HepG2 (cell line): Measurements from ENCODE around the gene MNAT1. TPM values are rescaled to one million over a fixed set of nuclear protein-coding genes. Genes with fewer than 3 reads are reported as not detected.

Experiments used
- ATAC-seq: fragments of 200-7000 bp; cut with Tn5 transposase; 3 replicates; pipeline ENCODE4 v1.9.1; 2020; ENCODE audit warnings: mild to moderate bottlenecking, moderate library complexity
- BruUV-seq: library from RNA; stranded (reverse); fragments of 400-500 nt; replicated peaks from 2 replicates; lab custom pipeline; 2021; lab: Mats Ljungman, UMichigan
- CTCF ChIA-PET: fragments of 300-600 bp; formaldehyde crosslinking; extraction: SDS; loops from one replicate; lab custom pipeline; 2021; ENCODE audit warnings: low total read pairs, inconsistent platforms, low intra/inter-chr PET ratio; lab: Yijun Ruan, JAX
- POLR2A ChIA-PET: fragments of 350-600 bp; sonication (Branson Sonifier 250); formaldehyde crosslinking; loops from one replicate; lab custom pipeline; 2020; ENCODE audit warnings: antibody characterized with exemption, inconsistent platforms; lab: Yijun Ruan, JAX
- DNase-seq: peaks from one replicate; pipeline ENCODE4 v3.0.0-alpha.2; 2015; ENCODE audit warnings: low spot score
- FAIRE-seq: peaks from 3 replicates; lab custom pipeline; 2011; peaks lifted over from hg19 to GRCh38; lab: Jason Lieb, UNC
- H2AFZ ChIP-seq: one replicate; pipeline ENCODE4 v1.6.1; 2011; ENCODE audit warnings: low read length, inconsistent platforms
- H3K27ac ChIP-seq: fragments of 300-600 bp; 3 replicates; pipeline ENCODE4 v1.8.0; 2011; ENCODE audit warnings: mixed run types, mild to moderate bottlenecking, mixed read lengths, low read length, inconsistent platforms; ENCODE audit not compliant: insufficient read depth; ENCODE audit errors: extremely low read length
- H3K27me3 ChIP-seq, 2 experiments: fragments of 200-600 bp in 1 of 2; 2 replicates in 1 of 2; 3 replicates in 1 of 2; pipeline versions ENCODE4 v1.6.0 to v1.8.0; 2011; ENCODE audit warnings: low read length in 2 of 2, mild to moderate bottlenecking in 2 of 2, moderate library complexity in 2 of 2, inconsistent platforms in 1 of 2; ENCODE audit not compliant: insufficient read depth in 2 of 2, control insufficient read depth in 1 of 2
- H3K36me3 ChIP-seq, 2 experiments: fragments of 200-600 bp in 1 of 2; replicated peaks in 1 of 2; 2 replicates in 1 of 2; 3 replicates in 1 of 2; pipeline versions ENCODE4 v1.5.1 to v1.8.0; 2011; ENCODE audit warnings: low read length in 2 of 2, inconsistent platforms in 1 of 2; ENCODE audit not compliant: insufficient read depth in 2 of 2, control insufficient read depth in 1 of 2
- H3K4me1 ChIP-seq: 2 replicates; pipeline ENCODE4 v1.5.1; 2012; ENCODE audit warnings: low read length, inconsistent platforms; ENCODE audit not compliant: insufficient read depth
- H3K4me2 ChIP-seq: 2 replicates; pipeline ENCODE4 v1.6.0; 2011; ENCODE audit warnings: low read depth, low read length, inconsistent platforms
- H3K4me3 ChIP-seq, 3 experiments: fragments of 200-600 bp in 1 of 3; sonication (generic), shearing (Covaris generic) in 1 of 3; replicated peaks in 1 of 3; 2 replicates each; pipeline ENCODE4 v1.5.1; 2011 to 2016; ENCODE audit warnings: low read length in 3 of 3, inconsistent platforms in 2 of 3, low read depth in 2 of 3, mild to moderate bottlenecking in 2 of 3, control low read depth in 1 of 3, mixed read lengths in 1 of 3; ENCODE audit not compliant: insufficient read depth in 1 of 3
- H3K79me2 ChIP-seq: one replicate; pipeline ENCODE4 v1.6.1; 2011; ENCODE audit warnings: low read length, inconsistent platforms; ENCODE audit not compliant: insufficient read depth
- H3K9ac ChIP-seq: 2 replicates; pipeline ENCODE4 v1.6.0; 2011; ENCODE audit warnings: mild to moderate bottlenecking, low read depth, low read length, inconsistent platforms; ENCODE audit not compliant: insufficient read depth
- H3K9me3 ChIP-seq: 2 replicates; pipeline ENCODE4 v1.5.1; 2012; ENCODE audit warnings: mild to moderate bottlenecking, low read length
- H4K20me1 ChIP-seq: 2 replicates; pipeline ENCODE4 v1.6.0; 2011; ENCODE audit warnings: inconsistent platforms, mild to moderate bottlenecking, low read length, moderate library complexity; ENCODE audit not compliant: insufficient read depth
- IRF2 ChIP-seq: IDR thresholded peaks from 2 replicates; pipeline ENCODE4 v1.6.1; 2018; ENCODE audit warnings: missing genetic modification reagents, missing compliant biosample characterization
- MED13 ChIP-seq: sonication (generic); formaldehyde crosslinking; IDR thresholded peaks from 2 replicates; pipeline ENCODE4 v1.5.0; 2020; ENCODE audit warnings: missing genetic modification reagents
- MYNN ChIP-seq: sonication (generic); formaldehyde crosslinking; IDR thresholded peaks from 2 replicates; pipeline ENCODE4 v1.4.0; 2020; ENCODE audit warnings: mild to moderate bottlenecking, low read depth, missing genetic modification reagents
- NFYB ChIP-seq: sonication (generic); formaldehyde crosslinking; IDR thresholded peaks from 2 replicates; pipeline ENCODE4 v1.4.0; 2020; ENCODE audit warnings: missing genetic modification reagents
- NR2F6 ChIP-seq, 2 experiments: IDR thresholded peaks; 2 replicates each; pipeline ENCODE4 v1.6.1; 2016; ENCODE audit warnings: antibody characterized with exemption in 1 of 2, mild to moderate bottlenecking in 1 of 2
- ZNF780A ChIP-seq: sonication (generic); formaldehyde crosslinking; IDR thresholded peaks from 2 replicates; pipeline ENCODE4 v1.8.0; 2022; ENCODE audit warnings: mild to moderate bottlenecking, missing genetic modification reagents, moderate library complexity
- WGBS: methylation state at CpG from one replicate; pipeline ENCODE4 v1.1.6; 2017; ENCODE audit warnings: low lambda C conversion rate; 5-methylcytosine and 5-hydroxymethylcytosine counted together
- in situ Hi-C: cut with HindIII; loops from 2 replicates; pipeline ENCODE4 v1.10.0; 2017; ENCODE audit warnings: low pct_unique_long_range_greater_than_20kb; ENCODE audit not compliant: extremely low pct_ligation_motif_present
- intact Hi-C: fragments of 100-400 bp; cut with micrococcal nuclease; formaldehyde crosslinking; loops from one replicate; pipeline ENCODE4 v1.10.0; 2022; ENCODE audit not compliant: unreplicated experiment
- polyA plus RNA-seq, 8 experiments: library from polyadenylated mRNA; depleted of rRNA in 3 of 8; stranded (reverse) in 7 of 8; unstranded in 1 of 8; fragments of >200 nt; fragmentation: Illumina TruSeq in 4 of 8; extraction: Trizol in 4 of 8; gene quantifications; 2 replicates each; pipeline versions ENCODE4 v1.2.1 to v1.2.3, GENCODE V29; 2011 to 2016; ENCODE audit warnings: low read depth in 4 of 8, missing spikeins in 1 of 8, mixed read lengths in 1 of 8; ENCODE audit not compliant: insufficient read depth in 1 of 8
- total RNA-seq, 5 experiments: library from RNA; depleted of rRNA; stranded (reverse); fragments of >200 nt; fragmentation: Illumina TruSeq; extraction: Trizol; gene quantifications; 2 replicates each; pipeline ENCODE4 v1.2.3, GENCODE V29; 2016; ENCODE audit warnings: low read depth in 1 of 5
- TF ChIP-seq, protein P1 (sequence below): sonication (generic); formaldehyde crosslinking; IDR thresholded peaks from 2 replicates; pipeline ENCODE4 v1.4.0; 2020; ENCODE audit warnings: missing genetic modification reagents, borderline replicate concordance
- TF ChIP-seq, protein P2 (sequence below): sonication (generic); formaldehyde crosslinking; IDR thresholded peaks from 2 replicates; pipeline ENCODE4 v1.5.0; 2020; ENCODE audit warnings: mild to moderate bottlenecking, missing genetic modification reagents
- TF ChIP-seq, protein P3 (sequence below): sonication (generic); formaldehyde crosslinking; IDR thresholded peaks from 2 replicates; pipeline ENCODE4 v1.4.0; 2020; ENCODE audit warnings: missing genetic modification reagents
- TF ChIP-seq, protein P4 (sequence below): sonication (generic); formaldehyde crosslinking; IDR thresholded peaks from 2 replicates; pipeline ENCODE4 v1.8.1; 2023; ENCODE audit warnings: mild to moderate bottlenecking, missing genetic modification reagents, borderline replicate concordance
- TF ChIP-seq, protein P5 (sequence below): sonication (generic); formaldehyde crosslinking; IDR thresholded peaks from 2 replicates; pipeline ENCODE4 v1.4.0; 2020; ENCODE audit warnings: missing genetic modification reagents

Gene MNAT1
- total and polyA plus RNA-seq, 2 of the 13 experiments (the other 11 are each of a cell fraction or from before 2014, with no cell fraction given), result 49.2 to 94.8 TPM

DNA sequence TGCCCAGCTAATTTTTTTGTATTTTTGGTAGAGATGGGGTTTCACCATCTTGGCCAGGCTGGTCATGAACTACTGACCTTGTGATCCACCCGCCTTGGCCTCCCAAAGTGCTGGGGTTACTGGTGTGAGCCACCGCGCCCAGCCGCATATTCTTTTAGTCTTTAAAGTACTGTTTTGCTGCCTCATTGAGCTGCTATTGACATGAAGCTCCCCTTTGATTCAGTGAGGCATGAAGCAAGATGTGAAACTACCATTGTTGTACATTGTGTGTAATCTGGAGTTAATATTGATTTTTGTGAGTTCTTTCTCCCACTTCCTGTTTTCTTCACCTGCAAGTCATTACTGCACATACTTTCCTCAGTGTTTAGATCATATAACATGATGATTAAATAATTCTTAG, 80.8 kb downstream of the MNAT1 start:
- BruUV-seq, result no TSS peak
- FAIRE-seq (no peak), ATAC-seq (peak; percentile 90), DNase-seq (peak; percentile 89)
- no peaks in the 10 kb centered on the region for H3K9me3 ChIP-seq
- no peak overlapping the region for H2AFZ ChIP-seq
- no peak overlapping the region for H3K4me3 ChIP-seq
- ChIA-PET CTCF (no interaction called here), POLR2A (interaction anchor here (1.0 kb wide), 1 partner anchor 566 kb away, joined by 3 read pairs; the partner anchor contains the start of gene PPM1A)
- intact Hi-C loops, result loop anchor here (1.0 to 5.0 kb wide), 2 partner anchors 94 to 168 kb away; partner anchors contain the start of gene SIX1
- peak overlapping the region; percentile 23; the same call in 1 of the 2 replicates for H3K4me2 ChIP-seq
- no peaks in the 10 kb centered on the region for H3K27me3 ChIP-seq
- no peaks in the 10 kb centered on the region for H3K79me2 ChIP-seq
- no peaks in the 10 kb centered on the region for H4K20me1 ChIP-seq
- 64% methylated on average over 4 of the region's 4 CpGs for whole genome bisulfite sequencing
- in situ Hi-C loops, result no loop called here
- peaks cover 49% of the 10 kb centered on the region for H3K4me1 ChIP-seq
- H3K9ac ChIP-seq, result no peak overlapping the region
- peak overlapping the region; percentile 59 for H3K27ac ChIP-seq
- peaks cover 4 to 9% of the 10 kb centered on the region in 2 experiments for H3K36me3 ChIP-seq
- TF ChIP-seq MED13 (CRISPR knock-in tag) (no peak), IRF2 (no peak; the same call in 1 of the 2 replicates), NR2F6 (IDR thresholded peaks at IDR 0.05) (peak; percentile 57; the same call in 1 of the 2 replicates), NR2F6 (CRISPR knock-in tag; IDR thresholded peaks at IDR 0.05) (peak; percentile 84), ZNF780A (CRISPR knock-in tag) (no peak), MYNN (no peak), NFYB (CRISPR knock-in tag) (0 out of 2 replicates have a peak, but pooled peaks have one; percentile 11)
- TF ChIP-seq, protein P1, sequence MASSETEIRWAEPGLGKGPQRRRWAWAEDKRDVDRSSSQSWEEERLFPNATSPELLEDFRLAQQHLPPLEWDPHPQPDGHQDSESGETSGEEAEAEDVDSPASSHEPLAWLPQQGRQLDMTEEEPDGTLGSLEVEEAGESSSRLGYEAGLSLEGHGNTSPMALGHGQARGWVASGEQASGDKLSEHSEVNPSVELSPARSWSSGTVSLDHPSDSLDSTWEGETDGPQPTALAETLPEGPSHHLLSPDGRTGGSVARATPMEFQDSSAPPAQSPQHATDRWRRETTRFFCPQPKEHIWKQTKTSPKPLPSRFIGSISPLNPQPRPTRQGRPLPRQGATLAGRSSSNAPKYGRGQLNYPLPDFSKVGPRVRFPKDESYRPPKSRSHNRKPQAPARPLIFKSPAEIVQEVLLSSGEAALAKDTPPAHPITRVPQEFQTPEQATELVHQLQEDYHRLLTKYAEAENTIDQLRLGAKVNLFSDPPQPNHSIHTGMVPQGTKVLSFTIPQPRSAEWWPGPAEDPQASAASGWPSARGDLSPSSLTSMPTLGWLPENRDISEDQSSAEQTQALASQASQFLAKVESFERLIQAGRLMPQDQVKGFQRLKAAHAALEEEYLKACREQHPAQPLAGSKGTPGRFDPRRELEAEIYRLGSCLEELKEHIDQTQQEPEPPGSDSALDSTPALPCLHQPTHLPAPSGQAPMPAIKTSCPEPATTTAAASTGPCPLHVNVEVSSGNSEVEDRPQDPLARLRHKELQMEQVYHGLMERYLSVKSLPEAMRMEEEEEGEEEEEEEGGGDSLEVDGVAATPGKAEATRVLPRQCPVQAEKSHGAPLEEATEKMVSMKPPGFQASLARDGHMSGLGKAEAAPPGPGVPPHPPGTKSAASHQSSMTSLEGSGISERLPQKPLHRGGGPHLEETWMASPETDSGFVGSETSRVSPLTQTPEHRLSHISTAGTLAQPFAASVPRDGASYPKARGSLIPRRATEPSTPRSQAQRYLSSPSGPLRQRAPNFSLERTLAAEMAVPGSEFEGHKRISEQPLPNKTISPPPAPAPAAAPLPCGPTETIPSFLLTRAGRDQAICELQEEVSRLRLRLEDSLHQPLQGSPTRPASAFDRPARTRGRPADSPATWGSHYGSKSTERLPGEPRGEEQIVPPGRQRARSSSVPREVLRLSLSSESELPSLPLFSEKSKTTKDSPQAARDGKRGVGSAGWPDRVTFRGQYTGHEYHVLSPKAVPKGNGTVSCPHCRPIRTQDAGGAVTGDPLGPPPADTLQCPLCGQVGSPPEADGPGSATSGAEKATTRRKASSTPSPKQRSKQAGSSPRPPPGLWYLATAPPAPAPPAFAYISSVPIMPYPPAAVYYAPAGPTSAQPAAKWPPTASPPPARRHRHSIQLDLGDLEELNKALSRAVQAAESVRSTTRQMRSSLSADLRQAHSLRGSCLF (CRISPR knock-in tag), result no peak
- TF ChIP-seq, protein P2, sequence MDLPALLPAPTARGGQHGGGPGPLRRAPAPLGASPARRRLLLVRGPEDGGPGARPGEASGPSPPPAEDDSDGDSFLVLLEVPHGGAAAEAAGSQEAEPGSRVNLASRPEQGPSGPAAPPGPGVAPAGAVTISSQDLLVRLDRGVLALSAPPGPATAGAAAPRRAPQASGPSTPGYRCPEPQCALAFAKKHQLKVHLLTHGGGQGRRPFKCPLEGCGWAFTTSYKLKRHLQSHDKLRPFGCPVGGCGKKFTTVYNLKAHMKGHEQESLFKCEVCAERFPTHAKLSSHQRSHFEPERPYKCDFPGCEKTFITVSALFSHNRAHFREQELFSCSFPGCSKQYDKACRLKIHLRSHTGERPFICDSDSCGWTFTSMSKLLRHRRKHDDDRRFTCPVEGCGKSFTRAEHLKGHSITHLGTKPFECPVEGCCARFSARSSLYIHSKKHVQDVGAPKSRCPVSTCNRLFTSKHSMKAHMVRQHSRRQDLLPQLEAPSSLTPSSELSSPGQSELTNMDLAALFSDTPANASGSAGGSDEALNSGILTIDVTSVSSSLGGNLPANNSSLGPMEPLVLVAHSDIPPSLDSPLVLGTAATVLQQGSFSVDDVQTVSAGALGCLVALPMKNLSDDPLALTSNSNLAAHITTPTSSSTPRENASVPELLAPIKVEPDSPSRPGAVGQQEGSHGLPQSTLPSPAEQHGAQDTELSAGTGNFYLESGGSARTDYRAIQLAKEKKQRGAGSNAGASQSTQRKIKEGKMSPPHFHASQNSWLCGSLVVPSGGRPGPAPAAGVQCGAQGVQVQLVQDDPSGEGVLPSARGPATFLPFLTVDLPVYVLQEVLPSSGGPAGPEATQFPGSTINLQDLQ (CRISPR knock-in tag), result no peak
- TF ChIP-seq, protein P3, sequence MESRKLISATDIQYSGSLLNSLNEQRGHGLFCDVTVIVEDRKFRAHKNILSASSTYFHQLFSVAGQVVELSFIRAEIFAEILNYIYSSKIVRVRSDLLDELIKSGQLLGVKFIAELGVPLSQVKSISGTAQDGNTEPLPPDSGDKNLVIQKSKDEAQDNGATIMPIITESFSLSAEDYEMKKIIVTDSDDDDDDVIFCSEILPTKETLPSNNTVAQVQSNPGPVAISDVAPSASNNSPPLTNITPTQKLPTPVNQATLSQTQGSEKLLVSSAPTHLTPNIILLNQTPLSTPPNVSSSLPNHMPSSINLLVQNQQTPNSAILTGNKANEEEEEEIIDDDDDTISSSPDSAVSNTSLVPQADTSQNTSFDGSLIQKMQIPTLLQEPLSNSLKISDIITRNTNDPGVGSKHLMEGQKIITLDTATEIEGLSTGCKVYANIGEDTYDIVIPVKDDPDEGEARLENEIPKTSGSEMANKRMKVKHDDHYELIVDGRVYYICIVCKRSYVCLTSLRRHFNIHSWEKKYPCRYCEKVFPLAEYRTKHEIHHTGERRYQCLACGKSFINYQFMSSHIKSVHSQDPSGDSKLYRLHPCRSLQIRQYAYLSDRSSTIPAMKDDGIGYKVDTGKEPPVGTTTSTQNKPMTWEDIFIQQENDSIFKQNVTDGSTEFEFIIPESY (CRISPR knock-in tag), result peak; percentile 100
- TF ChIP-seq, protein P4, sequence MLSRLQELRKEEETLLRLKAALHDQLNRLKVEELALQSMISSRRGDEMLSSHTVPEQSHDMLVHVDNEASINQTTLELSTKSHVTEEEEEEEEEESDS, result no peak
- TF ChIP-seq, protein P5, sequence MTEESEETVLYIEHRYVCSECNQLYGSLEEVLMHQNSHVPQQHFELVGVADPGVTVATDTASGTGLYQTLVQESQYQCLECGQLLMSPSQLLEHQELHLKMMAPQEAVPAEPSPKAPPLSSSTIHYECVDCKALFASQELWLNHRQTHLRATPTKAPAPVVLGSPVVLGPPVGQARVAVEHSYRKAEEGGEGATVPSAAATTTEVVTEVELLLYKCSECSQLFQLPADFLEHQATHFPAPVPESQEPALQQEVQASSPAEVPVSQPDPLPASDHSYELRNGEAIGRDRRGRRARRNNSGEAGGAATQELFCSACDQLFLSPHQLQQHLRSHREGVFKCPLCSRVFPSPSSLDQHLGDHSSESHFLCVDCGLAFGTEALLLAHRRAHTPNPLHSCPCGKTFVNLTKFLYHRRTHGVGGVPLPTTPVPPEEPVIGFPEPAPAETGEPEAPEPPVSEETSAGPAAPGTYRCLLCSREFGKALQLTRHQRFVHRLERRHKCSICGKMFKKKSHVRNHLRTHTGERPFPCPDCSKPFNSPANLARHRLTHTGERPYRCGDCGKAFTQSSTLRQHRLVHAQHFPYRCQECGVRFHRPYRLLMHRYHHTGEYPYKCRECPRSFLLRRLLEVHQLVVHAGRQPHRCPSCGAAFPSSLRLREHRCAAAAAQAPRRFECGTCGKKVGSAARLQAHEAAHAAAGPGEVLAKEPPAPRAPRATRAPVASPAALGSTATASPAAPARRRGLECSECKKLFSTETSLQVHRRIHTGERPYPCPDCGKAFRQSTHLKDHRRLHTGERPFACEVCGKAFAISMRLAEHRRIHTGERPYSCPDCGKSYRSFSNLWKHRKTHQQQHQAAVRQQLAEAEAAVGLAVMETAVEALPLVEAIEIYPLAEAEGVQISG, result no peak
